GM12878 (cell line): Measurements from ENCODE around the gene IL18R1. TPM values are rescaled to one million over a fixed set of nuclear protein-coding genes. Genes with fewer than 3 reads are reported as not detected.

Experiments
- ATAC-seq: fragments of 200-7000 bp; cut with Tn5 transposase; 3 replicates; pipeline ENCODE4 v1.9.1; 2020; ENCODE audit warnings: mild to moderate bottlenecking, moderate library complexity
- BruUV-seq: library from RNA; stranded (reverse); fragments of 400-500 nt; replicated peaks from 2 replicates; lab custom pipeline; 2021; lab: Mats Ljungman, UMichigan
- CTCF ChIA-PET: fragments of 300-600 bp; sonication (Branson Sonifier 250); formaldehyde crosslinking; extraction: SDS; loops from one replicate; lab custom pipeline; 2021; ENCODE audit warnings: inconsistent platforms; lab: Yijun Ruan, JAX
- POLR2A ChIA-PET: fragments of 350-600 bp; formaldehyde crosslinking; extraction: SDS; loops from one replicate; lab custom pipeline; 2021; ENCODE audit warnings: inconsistent platforms; lab: Charles Lee
- RAD21 ChIA-PET: fragments of 300-600 bp; sonication (Branson Sonifier 250); formaldehyde crosslinking; loops from one replicate; lab custom pipeline; 2023; ENCODE audit warnings: antibody characterized with exemption; ENCODE audit not compliant: unreplicated experiment; lab: Charles Lee
- SMC1A ChIA-PET: fragments of 300-600 bp; sonication (Branson Sonifier 250); formaldehyde crosslinking; loops from one replicate; lab custom pipeline; 2023; ENCODE audit not compliant: unreplicated experiment, uncharacterized antibody; lab: Charles Lee
- DNase-seq: peaks from one replicate; pipeline ENCODE4 v3.0.0-alpha.2; 2011; ENCODE audit warnings: low read depth, low spot score
- FAIRE-seq: peaks from 3 replicates; lab custom pipeline; 2011; peaks lifted over from hg19 to GRCh38; lab: Jason Lieb, UNC
- H2AFZ ChIP-seq: 2 replicates; pipeline ENCODE4 v1.6.0; 2011; ENCODE audit warnings: low read depth, low read length, control low read depth; ENCODE audit not compliant: control insufficient read depth
- H3K27ac ChIP-seq: 2 replicates; pipeline ENCODE4 v1.5.1; 2011; ENCODE audit warnings: control low read depth; ENCODE audit not compliant: control insufficient read depth, insufficient read depth
- H3K27me3 ChIP-seq, 2 experiments: replicated peaks in 1 of 2; 2 replicates each; pipeline versions ENCODE4 v1.6.0 to v1.6.1; 2011; ENCODE audit warnings: low read length in 1 of 2; ENCODE audit not compliant: control insufficient read depth in 2 of 2, insufficient read depth in 2 of 2
- H3K36me3 ChIP-seq, 2 experiments: 2 replicates each; pipeline ENCODE4 v1.5.1; 2011; ENCODE audit warnings: low read length in 1 of 2; ENCODE audit not compliant: control insufficient read depth in 2 of 2, insufficient read depth in 2 of 2
- H3K4me1 ChIP-seq: 2 replicates; pipeline ENCODE4 v1.6.1; 2011; ENCODE audit warnings: mild to moderate bottlenecking, low read length, moderate library complexity, mixed read lengths; ENCODE audit not compliant: control insufficient read depth, insufficient read depth
- H3K4me2 ChIP-seq: 2 replicates; pipeline ENCODE4 v1.6.0; 2011; ENCODE audit warnings: control low read depth; ENCODE audit not compliant: control insufficient read depth, insufficient read depth
- H3K4me3 ChIP-seq: fragments of 200-600 bp; sonication (generic); 2 replicates; pipeline ENCODE4 v1.5.1; 2016
- H3K79me2 ChIP-seq: 2 replicates; pipeline ENCODE4 v1.6.0; 2011; ENCODE audit warnings: low read length; ENCODE audit not compliant: control insufficient read depth, insufficient read depth
- H3K9ac ChIP-seq: 2 replicates; pipeline ENCODE4 v1.8.0; 2011; ENCODE audit warnings: low read length, control low read depth, mixed read lengths; ENCODE audit not compliant: control insufficient read depth, insufficient read depth
- H3K9me3 ChIP-seq: replicated peaks from 3 replicates; pipeline ENCODE4 v1.5.1; 2011; ENCODE audit warnings: mild to moderate bottlenecking, low read length; ENCODE audit not compliant: control insufficient read depth, insufficient read depth
- H4K20me1 ChIP-seq: 2 replicates; pipeline ENCODE4 v1.6.0; 2011; ENCODE audit not compliant: control insufficient read depth, insufficient read depth
- BCL11A ChIP-seq: IDR thresholded peaks from 2 replicates; pipeline ENCODE4 v1.6.1; 2011; ENCODE audit warnings: low read depth, low read length
- NBN ChIP-seq: fragments of 450-650 bp; IDR thresholded peaks from 2 replicates; pipeline ENCODE4 v1.6.1; 2016
- POLR2A ChIP-seq: IDR thresholded peaks from 2 replicates; pipeline ENCODE4 v1.6.1; 2011; ENCODE audit warnings: low read depth, mild to moderate bottlenecking, low read length
- RBBP5 ChIP-seq: fragments of 200-600 bp; sonication (generic); conservative IDR thresholded peaks from 2 replicates; pipeline ENCODE4 v1.6.1; 2016
- RELA ChIP-seq: fragments of 450-650 bp; IDR thresholded peaks from 2 replicates; pipeline ENCODE4 v1.8.0; 2014; ENCODE audit warnings: borderline replicate concordance; ENCODE audit not compliant: partially characterized antibody
- SMAD1 ChIP-seq: fragments of 450-650 bp; IDR thresholded peaks from 2 replicates; pipeline ENCODE4 v1.6.1; 2018; ENCODE audit warnings: mild to moderate bottlenecking, low read depth; ENCODE audit not compliant: partially characterized antibody
- ZNF217 ChIP-seq: fragments of 450-650 bp; IDR thresholded peaks from 2 replicates; pipeline ENCODE4 v1.6.1; 2017; ENCODE audit warnings: antibody characterized with exemption, mild to moderate bottlenecking
- WGBS: methylation state at CpG from one replicate; pipeline ENCODE4 v1.1.6; 2016; ENCODE audit warnings: low lambda C conversion rate; ENCODE audit not compliant: insufficient replicate concordance, insufficient coverage; ENCODE audit errors: missing lambda C conversion rate; 5-methylcytosine and 5-hydroxymethylcytosine counted together
- in situ Hi-C: fragments of 300-500 bp; cut with MboI; formaldehyde crosslinking; loops from 9 replicates; pipeline ENCODE4 v1.14.3; 2018; ENCODE audit warnings: mixed read lengths
- intact Hi-C: fragments of 100-400 bp; cut with micrococcal nuclease; formaldehyde crosslinking; loops from one replicate; pipeline ENCODE4 v1.14.2; 2022; ENCODE audit not compliant: unreplicated experiment
- polyA plus RNA-seq, 11 experiments: library from polyadenylated mRNA; depleted of rRNA in 4 of 11; unstranded in 6 of 11; stranded (reverse) in 5 of 11; fragments of >200 nt; fragmentation: Nextera tagmentation in 4 of 11; fragmentation: Illumina TruSeq in 1 of 11; extraction: Ambion mirVana in 4 of 11; extraction: Trizol in 1 of 11; gene quantifications; 1 replicate in 1 of 11; 2 replicates in 10 of 11; pipeline versions ENCODE4 v1.2.1 to v1.2.3, GENCODE V29; 2011 to 2016; ENCODE audit warnings: inconsistent platforms in 2 of 11, missing spikeins in 2 of 11, low read depth in 1 of 11
- total RNA-seq, 4 experiments: library from RNA; depleted of rRNA in 3 of 4; stranded (reverse); fragments of >200 nt in 3 of 4; fragmentation: Illumina TruSeq in 1 of 4; extraction: Trizol in 1 of 4; gene quantifications; 2 replicates each; pipeline versions ENCODE4 v1.2.1 to v1.2.3, GENCODE V29; 2013 to 2021
- TF ChIP-seq, protein P1 (sequence below): fragments of 450-650 bp; IDR thresholded peaks from 2 replicates; pipeline ENCODE4 v1.6.1; 2017; ENCODE audit warnings: mild to moderate bottlenecking, low read depth, inconsistent platforms; ENCODE audit not compliant: poor library complexity, severe bottlenecking
- TF ChIP-seq, protein P2 (sequence below): fragments of 450-650 bp; IDR thresholded peaks from 2 replicates; pipeline ENCODE4 v1.6.1; 2017; ENCODE audit warnings: mild to moderate bottlenecking, moderate library complexity

The IL18R1 gene
- total and polyA plus RNA-seq, 10 of the 15 experiments (the other 5 are each of a cell fraction or from before 2014, with no cell fraction given) = 3.5 to 15.5 (median 11.1) TPM

DNA sequence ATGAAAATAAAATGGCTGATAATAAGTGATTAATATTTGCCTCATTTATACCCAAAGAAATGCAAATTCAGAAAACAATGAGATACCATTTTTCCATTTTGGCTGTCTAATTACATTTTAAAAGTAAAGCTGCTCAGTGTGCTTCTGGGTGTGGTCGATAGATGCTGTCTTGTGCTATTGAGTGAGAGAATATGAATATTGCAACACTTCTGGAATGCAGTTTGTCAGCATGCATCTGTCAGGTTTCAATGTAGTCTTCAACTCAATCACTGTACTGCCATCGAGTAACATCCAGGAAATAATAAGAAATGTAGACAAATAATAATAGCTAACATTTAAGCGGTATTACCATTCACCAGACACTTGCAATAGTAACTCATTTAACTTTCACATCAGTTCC, 3.9 kb downstream of the IL18R1 start:
- FAIRE-seq (no peak), ATAC-seq (no peak), DNase-seq (no peak)
- in situ Hi-C loops (loop anchor here (5.0 kb wide), 1 partner anchor 107 kb away; no protein-coding TSS in a partner anchor), intact Hi-C loops (loop anchor here (2.0 to 5.0 kb wide), 3 partner anchors 83 to 477 kb away; no protein-coding TSS in a partner anchor)
- Histone ChIP-seq H3K4me2 (peak overlapping the region; percentile 34; the same call in 1 of the 2 replicates), H3K27me3 (no peaks in the 10 kb centered on the region), H3K79me2 (peaks cover 58% of the 10 kb centered on the region), H3K4me1 (peaks cover 12% of the 10 kb centered on the region), H2AFZ (no peak overlapping the region), H3K4me3 (peak overlapping the region; percentile 96), H3K36me3 (peaks cover 2 to 13% of the 10 kb centered on the region in 2 experiments; a peak in 3 of 4 replicates), H3K9me3 (peaks cover 10% of the 10 kb centered on the region), H4K20me1 (no peaks in the 10 kb centered on the region), H3K27ac (no peak overlapping the region), H3K9ac (no peak overlapping the region; the same call in 1 of the 2 replicates)
- no TSS peak for BruUV-seq
- ChIA-PET RAD21 (interaction anchor here (0.9 to 2.9 kb wide), 6 partner anchors 26 to 120 kb away, joined by 3 to 17 read pairs (median 6); no protein-coding TSS in a partner anchor), CTCF (interaction anchor here (0.9 to 5.0 kb wide), 3 partner anchors 77 to 119 kb away, joined by 3 to 58 read pairs (median 34); no protein-coding TSS in a partner anchor), POLR2A (no interaction called here), SMC1A (interaction anchor here (0.6 to 3.3 kb wide), 8 partner anchors 9 to 119 kb away, joined by 3 to 42 read pairs (median 4); no protein-coding TSS in a partner anchor)
- 39% methylated on average over 3 of the region's 3 CpGs for WGBS
- TF ChIP-seq RELA = no peak
- TF ChIP-seq, all 136 proteins: peak for 0

DNA sequence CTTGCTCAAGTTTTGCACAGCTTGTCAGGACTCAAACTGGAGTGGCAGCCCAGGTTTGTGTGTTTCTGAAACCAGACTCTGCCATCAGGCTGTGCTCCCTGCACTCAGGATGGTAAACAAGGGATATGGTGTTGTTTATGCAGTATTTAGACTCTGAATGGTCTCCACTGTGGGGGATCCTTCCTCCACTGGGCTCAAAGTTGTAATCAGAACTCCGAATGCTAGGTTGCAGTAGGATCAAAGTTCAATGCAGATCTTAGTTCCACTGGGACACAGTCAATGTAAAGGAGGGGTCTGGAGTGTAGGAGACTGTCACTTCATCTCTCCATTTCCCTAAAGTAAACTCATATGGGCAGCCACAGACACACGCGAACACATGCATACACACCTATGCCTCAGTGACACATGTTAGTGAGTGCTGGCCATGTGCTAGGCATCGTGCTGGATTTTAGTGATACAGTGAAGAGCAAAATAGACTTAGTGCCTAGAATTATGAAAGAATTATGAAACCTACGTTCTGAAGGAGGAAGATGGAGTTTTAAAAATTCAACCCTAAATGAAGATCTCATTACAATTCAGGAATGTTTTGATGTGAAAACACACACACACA, 6.1 kb downstream of the IL18R1 start:
- ATAC-seq = no peak
- Histone ChIP-seq H3K9me3 (peaks cover 29% of the 10 kb centered on the region), H4K20me1 (no peaks in the 10 kb centered on the region), H3K4me2 (peak overlapping the region; percentile 63), H2AFZ (no peak overlapping the region), H3K27me3 (no peaks in the 10 kb centered on the region), H3K4me1 (peaks cover 11% of the 10 kb centered on the region), H3K4me3 (no peak overlapping the region), H3K9ac (peak overlapping the region; percentile 47), H3K27ac (peak overlapping the region; percentile 48), H3K79me2 (peaks cover 49% of the 10 kb centered on the region), H3K36me3 (peaks cover 6 to 17% of the 10 kb centered on the region in 2 experiments)
- CTCF ChIA-PET = interaction anchor here (1.1 to 5.0 kb wide), 2 partner anchors 82 to 539 kb away, joined by 3 to 58 read pairs; no protein-coding TSS in a partner anchor
- DNase-seq = no peak
- SMC1A ChIA-PET = interaction anchor here (0.8 to 1.5 kb wide), 5 partner anchors 8 to 81 kb away, joined by 3 to 10 read pairs (median 4); no protein-coding TSS in a partner anchor
- WGBS = 55% methylated on average over 5 of the region's 5 CpGs
- in situ Hi-C loops = no loop called here
- POLR2A ChIA-PET = no interaction called here
- BruUV-seq = no TSS peak
- intact Hi-C loops = loop anchor here (10.0 kb wide), 1 partner anchor 247 kb away; no protein-coding TSS in a partner anchor
- RAD21 ChIA-PET = no interaction called here
- no peak for FAIRE-seq
- TF ChIP-seq POLR2A (no peak), BCL11A (no peak), NBN (no peak), RBBP5 (no peak), SMAD1 (no peak), ZNF217 (no peak)
- TF ChIP-seq, protein P1, sequence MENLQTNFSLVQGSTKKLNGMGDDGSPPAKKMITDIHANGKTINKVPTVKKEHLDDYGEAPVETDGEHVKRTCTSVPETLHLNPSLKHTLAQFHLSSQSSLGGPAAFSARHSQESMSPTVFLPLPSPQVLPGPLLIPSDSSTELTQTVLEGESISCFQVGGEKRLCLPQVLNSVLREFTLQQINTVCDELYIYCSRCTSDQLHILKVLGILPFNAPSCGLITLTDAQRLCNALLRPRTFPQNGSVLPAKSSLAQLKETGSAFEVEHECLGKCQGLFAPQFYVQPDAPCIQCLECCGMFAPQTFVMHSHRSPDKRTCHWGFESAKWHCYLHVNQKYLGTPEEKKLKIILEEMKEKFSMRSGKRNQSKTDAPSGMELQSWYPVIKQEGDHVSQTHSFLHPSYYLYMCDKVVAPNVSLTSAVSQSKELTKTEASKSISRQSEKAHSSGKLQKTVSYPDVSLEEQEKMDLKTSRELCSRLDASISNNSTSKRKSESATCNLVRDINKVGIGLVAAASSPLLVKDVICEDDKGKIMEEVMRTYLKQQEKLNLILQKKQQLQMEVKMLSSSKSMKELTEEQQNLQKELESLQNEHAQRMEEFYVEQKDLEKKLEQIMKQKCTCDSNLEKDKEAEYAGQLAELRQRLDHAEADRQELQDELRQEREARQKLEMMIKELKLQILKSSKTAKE = no peak
- TF ChIP-seq, protein P2, sequence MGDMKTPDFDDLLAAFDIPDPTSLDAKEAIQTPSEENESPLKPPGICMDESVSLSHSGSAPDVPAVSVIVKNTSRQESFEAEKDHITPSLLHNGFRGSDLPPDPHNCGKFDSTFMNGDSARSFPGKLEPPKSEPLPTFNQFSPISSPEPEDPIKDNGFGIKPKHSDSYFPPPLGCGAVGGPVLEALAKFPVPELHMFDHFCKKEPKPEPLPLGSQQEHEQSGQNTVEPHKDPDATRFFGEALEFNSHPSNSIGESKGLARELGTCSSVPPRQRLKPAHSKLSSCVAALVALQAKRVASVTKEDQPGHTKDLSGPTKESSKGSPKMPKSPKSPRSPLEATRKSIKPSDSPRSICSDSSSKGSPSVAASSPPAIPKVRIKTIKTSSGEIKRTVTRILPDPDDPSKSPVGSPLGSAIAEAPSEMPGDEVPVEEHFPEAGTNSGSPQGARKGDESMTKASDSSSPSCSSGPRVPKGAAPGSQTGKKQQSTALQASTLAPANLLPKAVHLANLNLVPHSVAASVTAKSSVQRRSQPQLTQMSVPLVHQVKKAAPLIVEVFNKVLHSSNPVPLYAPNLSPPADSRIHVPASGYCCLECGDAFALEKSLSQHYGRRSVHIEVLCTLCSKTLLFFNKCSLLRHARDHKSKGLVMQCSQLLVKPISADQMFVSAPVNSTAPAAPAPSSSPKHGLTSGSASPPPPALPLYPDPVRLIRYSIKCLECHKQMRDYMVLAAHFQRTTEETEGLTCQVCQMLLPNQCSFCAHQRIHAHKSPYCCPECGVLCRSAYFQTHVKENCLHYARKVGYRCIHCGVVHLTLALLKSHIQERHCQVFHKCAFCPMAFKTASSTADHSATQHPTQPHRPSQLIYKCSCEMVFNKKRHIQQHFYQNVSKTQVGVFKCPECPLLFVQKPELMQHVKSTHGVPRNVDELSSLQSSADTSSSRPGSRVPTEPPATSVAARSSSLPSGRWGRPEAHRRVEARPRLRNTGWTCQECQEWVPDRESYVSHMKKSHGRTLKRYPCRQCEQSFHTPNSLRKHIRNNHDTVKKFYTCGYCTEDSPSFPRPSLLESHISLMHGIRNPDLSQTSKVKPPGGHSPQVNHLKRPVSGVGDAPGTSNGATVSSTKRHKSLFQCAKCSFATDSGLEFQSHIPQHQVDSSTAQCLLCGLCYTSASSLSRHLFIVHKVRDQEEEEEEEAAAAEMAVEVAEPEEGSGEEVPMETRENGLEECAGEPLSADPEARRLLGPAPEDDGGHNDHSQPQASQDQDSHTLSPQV = no peak
